OCI-LY7 (cell line): Measurements from ENCODE around the gene CDH2.

Source experiments
- EZH2phosphoT487 ChIP-seq: fragments of 200-600 bp; sonication (generic); IDR thresholded peaks from 2 replicates; pipeline ENCODE4 v1.6.1; 2018; ENCODE audit warnings: low read depth, borderline replicate concordance, mild to moderate bottlenecking, mixed run types, antibody characterized with exemption, low read length, moderate library complexity, mixed read lengths
- TF ChIP-seq, protein P1 (sequence below): fragments of 200-600 bp; sonication (generic); conservative IDR thresholded peaks from 2 replicates; pipeline ENCODE4 v1.5.1; 2014; ENCODE audit warnings: mild to moderate bottlenecking, antibody characterized with exemption, low read length, moderate library complexity, mixed read lengths

DNA sequence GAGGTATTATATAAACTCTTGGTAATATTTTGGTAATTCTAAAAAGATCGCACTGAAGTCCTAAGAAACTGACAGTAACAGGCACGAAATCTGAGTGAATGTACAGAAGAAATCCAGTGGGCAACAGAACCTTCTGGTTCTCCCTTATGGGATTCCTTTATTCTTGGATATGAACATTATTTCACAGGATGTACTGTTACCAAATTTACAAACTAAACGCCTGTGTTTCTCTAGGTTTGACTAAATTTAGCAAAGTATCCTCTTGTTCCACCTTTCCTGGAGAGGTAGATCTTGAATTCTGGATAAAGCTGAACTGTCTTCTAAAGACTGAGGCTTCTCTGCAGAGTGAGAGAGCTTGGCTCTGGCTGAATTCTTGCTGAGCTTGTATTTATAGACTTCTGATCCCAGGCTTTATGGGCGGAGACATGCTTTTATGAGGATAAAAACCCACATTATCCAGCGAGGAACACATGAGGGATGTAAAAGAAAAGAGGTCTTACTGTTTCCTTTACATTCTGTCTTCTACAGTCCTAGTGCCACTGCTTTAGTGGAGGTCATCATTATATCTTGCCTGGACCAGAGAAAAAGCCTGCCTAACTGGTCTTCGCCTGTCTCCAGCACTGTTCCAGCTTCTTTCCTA is 220.8 kb downstream of the CDH2 start:
- TF ChIP-seq, protein P1, sequence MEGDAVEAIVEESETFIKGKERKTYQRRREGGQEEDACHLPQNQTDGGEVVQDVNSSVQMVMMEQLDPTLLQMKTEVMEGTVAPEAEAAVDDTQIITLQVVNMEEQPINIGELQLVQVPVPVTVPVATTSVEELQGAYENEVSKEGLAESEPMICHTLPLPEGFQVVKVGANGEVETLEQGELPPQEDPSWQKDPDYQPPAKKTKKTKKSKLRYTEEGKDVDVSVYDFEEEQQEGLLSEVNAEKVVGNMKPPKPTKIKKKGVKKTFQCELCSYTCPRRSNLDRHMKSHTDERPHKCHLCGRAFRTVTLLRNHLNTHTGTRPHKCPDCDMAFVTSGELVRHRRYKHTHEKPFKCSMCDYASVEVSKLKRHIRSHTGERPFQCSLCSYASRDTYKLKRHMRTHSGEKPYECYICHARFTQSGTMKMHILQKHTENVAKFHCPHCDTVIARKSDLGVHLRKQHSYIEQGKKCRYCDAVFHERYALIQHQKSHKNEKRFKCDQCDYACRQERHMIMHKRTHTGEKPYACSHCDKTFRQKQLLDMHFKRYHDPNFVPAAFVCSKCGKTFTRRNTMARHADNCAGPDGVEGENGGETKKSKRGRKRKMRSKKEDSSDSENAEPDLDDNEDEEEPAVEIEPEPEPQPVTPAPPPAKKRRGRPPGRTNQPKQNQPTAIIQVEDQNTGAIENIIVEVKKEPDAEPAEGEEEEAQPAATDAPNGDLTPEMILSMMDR: no peak
- no peak for TF ChIP-seq EZH2phosphoT487
